Measurements from ENCODE around the gene UNC5B.

- TF ChIP-seq, protein P1, sequence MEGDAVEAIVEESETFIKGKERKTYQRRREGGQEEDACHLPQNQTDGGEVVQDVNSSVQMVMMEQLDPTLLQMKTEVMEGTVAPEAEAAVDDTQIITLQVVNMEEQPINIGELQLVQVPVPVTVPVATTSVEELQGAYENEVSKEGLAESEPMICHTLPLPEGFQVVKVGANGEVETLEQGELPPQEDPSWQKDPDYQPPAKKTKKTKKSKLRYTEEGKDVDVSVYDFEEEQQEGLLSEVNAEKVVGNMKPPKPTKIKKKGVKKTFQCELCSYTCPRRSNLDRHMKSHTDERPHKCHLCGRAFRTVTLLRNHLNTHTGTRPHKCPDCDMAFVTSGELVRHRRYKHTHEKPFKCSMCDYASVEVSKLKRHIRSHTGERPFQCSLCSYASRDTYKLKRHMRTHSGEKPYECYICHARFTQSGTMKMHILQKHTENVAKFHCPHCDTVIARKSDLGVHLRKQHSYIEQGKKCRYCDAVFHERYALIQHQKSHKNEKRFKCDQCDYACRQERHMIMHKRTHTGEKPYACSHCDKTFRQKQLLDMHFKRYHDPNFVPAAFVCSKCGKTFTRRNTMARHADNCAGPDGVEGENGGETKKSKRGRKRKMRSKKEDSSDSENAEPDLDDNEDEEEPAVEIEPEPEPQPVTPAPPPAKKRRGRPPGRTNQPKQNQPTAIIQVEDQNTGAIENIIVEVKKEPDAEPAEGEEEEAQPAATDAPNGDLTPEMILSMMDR (conservative IDR thresholded peaks at IDR 0.05), result no peak
- no peak for TF ChIP-seq ZFX (IDR thresholded peaks at IDR 0.05)
Observed at GRCh38 chr10:71324743-71325142, 112.4 kb downstream of the UNC5B start.
